Stimulated activated CD8-positive, alpha-beta memory T cell treated with anti-CD3 and anti-CD28 coated beads, Interleukin-4, amount 100 ng/mL, for 1 hour (primary cell): ENCODE data around the gene PWWP2B.

ENCODE experiments used
- DNase-seq, 2 donors: peaks; one replicate each; pipeline ENCODE4 v3.0.0-alpha.2; 2020; ENCODE audit warnings: low read depth in 2 of 2, low spot score in 1 of 2

PWWP2B gene

DNA sequence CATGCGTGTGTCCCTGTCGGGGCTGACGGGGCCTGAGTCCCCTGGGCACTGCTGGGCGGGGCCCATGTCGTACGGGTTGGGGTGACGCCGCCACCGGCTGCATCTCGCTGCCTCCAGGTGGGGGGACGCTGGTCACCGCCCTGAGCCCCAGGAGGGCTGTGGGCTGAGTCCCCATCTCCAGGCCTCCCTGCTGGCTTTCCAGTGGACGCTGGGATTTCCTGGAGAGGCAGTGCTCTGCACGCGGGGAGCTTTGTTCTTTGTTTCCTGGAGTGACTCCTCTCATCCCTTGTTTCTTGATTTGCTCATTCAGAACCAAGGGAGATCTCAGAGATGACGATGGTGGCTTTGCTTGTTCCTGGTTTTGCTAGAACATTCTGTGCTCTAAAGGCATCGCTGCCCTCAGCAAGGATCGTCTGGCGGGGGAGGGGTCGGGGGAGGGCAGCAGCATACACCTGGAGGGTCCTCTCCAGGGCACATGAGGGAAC lies 21.0 kb downstream of the PWWP2B start:
- DNase-seq, result no peak

DNA sequence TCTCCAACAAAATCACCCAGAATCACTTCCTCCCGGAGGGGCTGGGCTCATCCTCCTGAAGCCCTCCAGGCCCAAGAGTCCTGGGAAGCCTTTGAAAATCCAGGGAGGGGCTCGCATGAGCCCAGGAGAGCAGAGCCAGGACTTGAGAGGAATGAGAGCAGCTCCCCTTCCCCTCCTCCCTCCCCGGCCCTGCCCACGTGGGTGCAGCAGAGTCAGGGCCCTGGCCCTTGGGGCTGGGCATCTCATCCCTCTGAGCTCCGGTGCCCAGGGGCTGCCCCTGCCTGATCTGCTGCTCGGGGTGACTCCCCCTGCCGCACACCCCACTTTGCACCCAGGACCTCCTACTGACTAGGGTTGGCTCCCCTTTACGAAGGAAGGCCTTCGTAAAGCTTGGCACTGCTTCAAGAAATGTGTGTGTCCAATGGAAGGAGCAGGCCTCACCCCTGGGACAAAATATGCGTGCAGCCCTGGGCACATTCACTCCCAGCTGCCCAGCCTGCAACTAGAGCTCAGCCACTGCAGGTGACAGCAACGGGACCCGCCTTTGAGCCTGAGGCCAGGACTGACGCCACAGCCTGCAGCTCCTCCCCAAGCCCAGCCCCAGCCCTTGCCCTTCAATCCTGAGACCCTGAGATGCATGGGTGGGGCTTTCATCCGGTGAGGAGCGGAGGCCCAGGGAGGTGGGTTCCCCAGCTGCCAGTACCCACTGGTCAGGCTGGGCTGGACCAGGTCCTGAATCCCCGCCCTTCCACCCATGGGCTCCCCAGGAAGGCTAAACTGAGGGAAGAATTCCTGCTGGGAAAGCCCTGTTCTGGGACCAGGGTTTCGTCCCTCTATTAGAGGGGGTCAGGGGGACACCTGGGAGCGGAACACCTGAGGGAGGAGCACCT lies 21.8 kb downstream of the PWWP2B start:
- no peak for DNase-seq

DNA sequence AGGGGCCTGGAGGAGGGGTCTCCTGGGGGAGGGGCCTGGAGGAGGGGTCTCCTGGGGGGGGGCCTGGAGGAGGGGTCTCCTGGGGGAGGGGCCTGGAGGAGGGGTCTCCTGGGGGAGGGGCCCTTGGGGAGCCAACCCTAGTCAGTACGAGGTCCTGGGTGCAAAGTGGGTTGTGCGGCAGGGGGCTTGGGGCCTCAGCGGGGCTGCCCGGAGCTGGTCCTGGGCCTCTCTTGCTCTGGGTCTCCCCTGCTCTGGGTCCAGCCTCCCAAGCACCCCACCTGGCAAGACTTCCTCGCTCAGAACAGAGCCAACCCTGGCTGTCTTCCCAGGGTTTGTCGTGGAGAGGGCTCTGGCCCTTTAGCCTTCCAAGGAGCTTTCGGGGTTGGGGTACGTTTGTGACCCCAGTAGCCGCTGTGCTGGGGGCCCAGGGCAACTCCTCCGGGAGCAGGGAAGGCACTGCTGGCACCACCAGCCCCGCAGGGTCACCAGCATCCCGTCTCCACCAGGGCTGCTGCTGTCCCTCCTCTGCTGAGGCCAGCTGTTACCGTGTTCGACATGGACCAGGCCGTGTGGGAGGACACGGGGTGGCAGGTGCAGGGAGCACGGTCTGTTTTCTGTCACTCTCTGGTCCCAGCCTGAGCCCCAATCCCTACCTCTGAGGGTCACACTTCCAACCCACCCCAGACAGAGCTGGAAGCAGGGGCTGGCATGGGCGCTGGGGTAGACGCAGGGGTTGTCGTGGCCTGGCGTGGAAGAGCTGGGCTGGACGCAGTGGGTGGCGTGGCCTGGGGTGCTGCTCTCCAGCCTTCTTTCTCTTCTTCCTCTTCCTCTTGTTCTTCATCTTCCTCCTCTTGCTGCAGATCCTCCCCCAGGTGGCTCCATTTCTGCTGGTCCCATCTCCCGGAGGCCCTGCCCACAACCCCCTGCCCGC lies 22.8 kb downstream of the PWWP2B start:
- DNase-seq, result no peak

DNA sequence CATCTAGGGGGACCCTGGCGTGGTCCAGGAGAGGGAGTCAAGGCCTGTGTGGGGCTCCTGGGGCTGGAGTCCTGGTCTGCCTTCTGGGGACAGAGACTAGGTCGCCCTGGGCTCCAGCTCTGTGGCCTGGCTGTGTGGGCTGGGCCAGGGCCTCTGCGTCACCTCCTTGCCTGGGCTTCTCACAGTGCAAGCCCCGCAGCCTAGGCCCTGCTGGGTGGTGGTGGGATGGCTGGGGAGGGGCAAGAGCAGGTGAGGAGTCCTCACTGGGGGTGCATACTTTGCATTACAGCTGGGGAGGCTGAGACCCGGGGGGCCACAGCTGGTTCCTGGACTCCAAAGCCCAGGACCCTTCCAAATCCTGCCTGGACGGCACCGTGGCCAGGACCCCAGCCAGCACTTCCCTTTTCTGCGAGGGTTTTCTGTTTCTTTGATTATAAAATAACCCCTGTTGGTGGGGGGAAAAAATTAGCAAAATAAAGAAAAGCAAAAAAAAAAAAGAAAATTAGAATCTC lies 23.5 kb downstream of the PWWP2B start:
- no peak for DNase-seq

DNA sequence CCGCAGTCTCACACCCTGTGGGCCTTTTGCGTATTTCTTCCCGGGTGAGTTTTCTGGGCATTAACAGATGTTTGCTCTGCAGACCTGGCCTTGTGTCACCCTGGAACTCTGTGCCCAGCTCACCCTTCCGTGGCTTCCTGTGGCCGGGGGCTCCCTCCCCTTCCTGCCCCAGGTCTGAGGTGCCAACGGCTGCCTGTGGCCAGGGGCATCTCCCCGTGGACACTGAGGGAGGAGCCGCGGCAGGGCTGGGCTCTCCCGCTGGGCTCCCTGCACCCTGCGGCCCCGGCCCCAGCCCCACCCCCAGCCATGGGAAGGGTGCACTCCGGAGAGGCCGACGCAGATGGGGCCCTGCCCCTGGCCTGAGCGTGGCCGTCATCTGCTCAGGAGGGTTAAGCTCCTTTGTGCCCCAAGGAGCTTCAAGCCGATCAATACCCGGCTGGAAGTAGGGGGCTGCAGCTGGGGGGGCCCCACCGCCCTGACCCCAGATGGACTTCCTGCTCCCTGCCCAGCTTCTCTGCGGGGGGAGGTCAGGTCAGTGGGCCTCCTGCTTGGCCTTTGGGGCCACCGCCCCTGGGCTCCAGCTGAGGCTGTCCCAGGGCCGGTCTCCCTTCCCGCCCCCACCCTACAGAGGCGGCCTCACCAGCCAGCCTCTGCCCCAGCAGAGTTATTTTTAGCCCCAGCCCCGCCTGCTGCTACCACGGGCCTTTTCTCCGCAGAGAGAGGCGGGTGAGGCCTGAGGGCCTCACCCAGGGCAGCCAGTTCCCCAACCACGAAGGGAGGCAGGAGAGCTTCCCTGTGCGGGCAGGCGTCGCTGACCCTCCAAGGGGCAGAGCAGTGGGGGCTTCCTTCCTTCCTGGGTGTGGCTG lies 24.2 kb downstream of the PWWP2B start:
- no peak for DNase-seq

DNA sequence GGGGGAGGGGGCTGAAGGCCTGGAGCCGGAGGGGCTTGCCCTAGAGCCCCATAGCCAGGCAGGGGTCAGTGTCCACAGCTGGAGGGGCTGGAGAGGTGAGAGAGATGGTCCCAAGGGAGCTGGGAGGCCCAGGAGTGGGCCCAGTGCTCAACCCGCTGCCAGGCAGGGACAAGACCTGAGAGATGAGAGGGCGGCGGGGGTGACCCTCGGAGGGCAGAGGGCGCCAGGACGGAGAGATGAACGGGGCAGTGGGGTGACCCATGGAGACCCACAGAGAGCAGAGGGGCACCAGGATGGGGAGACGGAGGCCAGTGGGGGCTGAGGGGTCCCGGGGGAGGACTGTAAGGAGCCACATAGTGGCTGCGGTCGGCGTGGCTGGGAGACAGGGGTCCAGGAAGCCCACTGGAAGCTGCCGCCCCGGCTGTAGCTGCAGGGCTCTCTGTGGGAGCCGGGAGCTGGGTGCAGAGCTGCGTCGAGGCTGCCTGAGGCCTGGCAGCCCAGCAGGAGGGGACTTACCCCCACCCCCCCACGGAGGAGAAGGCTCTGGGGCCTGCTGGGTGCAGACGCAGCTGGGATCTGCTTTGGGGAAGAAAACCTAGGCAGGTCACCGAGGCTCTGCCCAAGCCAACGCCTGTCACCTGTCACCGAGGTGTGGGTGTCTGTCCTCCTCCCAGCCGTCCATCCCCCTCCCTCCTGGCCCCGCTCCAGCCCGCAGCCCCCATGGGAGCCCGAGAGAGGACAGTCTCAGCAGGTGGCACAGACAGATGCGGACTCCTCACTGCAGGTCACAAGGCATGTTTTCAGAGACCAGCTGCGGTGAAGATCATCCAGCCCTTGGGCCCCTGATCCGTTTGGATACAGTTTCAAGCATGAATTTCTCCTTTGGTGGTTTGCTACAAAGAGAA lies 25.1 kb downstream of the PWWP2B start:
- no peak for DNase-seq

DNA sequence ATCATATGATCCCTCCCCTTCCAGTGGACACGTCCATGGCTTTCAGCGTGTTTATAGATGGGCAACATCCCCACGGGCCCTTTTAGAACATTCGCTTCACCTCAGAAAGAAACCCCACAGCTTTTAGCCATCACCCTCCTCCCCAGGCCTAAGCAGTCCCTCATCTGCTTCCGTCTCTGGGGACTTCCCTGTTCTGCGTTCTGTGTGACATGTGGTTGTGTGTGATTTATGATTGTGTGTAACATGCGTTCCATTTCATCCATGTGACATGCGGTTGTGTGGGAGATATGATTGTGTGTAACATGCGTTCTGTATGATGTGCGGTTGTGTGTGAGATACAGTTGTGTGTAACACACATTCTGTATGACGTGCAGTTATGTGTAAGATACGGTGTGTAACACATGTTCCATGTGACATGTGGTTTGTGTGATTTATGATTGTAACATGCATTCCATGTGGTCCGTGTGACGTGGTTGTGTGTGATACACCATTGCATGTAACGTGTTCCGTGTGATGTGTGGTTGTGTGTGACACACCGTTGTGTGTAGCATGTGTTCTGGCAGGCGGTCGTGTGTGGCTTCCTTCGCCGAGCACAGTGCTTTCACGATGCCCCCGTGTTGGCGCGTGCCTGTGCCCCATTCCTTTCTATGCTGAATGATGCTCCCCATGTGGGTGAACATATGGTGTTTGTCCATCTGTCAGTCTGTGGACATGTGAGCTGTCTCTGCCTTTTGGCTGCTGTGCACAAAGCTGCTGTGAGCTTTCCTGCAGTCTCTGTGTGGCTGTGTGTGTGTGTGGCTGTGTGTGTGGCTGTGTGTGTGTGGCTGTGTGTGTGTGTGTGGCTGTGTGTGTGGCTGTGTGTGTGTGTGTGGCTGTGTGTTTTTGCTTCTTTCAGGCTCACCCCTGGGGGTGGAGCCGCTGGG lies 26.2 kb downstream of the PWWP2B start:
- no peak for DNase-seq

DNA sequence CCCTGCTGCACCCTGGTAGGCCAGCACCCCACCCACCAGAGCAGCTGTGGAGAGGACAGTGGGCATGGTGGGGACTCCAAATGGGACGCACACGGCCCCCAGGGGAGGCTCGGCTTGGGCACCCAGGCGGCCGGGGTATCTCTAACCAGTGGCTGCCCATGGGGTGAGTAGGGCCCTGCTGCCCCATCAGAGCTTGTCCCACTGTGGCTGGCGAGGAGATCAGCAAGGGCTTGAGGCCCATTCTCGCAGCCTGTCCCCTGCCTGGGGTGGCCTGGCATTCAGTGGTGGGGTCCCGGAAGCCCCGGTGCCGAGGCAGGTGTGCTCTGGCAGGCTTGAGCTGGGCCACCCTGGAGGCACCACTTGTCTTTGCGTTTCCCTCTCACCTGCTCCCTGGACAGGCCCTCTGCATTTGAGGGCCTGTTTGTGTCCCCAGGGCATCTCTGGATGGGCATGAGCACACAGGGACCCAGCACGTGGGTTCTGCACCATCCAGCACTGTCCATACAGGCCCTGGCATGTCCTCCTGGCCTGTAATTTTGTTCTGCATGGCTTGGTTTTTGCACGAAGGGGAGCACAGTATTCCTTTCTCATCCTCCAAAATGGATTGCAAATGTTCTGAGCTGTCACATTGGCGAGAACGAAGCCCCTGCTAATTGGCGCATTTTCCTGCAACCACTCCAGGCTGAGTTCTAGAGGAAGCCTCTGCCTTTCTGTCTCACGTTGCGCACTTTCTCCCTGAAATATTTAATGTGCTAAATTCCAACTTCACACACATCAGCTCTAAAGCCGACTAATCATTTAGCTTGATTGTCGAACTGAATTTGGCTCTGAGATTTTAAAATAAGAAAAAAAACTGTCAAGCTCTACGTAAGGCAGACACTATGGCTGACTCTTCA lies 27.2 kb downstream of the PWWP2B start:
- no peak for DNase-seq

DNA sequence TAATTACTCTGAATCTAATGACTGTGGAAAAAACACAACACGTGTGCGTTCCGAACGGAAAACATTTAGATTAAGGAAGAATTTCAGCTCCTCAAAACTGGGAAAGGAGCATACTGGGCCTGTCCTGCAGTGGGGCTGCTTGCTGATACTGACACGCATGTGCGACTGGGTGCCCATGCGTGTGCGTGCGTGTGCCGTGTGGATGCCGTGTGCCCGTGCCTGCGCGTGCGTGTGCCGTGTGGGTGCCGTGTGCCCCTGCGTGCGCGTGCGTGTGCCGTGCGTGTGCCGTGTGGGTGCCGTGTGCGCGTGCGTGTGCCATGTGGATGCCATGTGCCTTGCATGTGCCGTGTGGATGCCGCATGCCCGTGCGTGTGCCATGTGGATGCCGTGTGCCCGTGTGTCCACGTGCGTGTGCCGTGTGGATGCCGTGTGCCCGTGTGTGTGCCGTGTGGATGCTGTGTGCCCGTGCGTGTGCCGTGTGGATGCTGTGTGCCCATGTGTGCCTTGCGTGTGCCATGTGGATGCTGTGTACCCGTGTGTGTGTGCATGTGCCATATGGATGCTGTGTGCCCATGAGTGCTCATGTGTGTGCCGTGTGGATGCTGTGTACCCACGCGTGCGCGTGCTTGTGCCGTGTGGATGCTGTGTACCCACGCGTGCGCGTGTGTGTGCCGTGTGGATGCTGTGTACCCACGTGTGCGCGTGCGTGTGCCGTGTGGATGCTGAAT lies 28.2 kb downstream of the PWWP2B start:
- no peak for DNase-seq

DNA sequence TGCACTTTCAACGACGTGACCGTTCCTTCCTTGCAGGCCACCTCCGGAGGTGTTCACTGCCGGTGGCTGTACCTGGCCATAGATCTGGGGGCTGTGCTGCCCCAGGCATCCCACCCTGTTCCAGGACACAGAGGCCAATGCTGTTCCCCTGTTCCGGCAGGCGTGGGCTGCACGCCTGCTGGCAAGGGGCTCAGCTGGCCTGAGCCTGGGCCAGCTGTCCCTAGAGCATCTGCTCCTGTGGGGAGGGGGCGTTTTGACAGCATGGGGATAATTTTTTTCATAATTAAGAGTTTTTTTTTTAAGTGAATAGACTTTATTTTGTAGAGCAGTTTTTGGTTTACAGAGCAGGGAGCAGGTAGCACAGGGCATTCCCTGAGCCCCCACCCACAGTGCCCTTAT lies 28.8 kb downstream of the PWWP2B start:
- no peak for DNase-seq

DNA sequence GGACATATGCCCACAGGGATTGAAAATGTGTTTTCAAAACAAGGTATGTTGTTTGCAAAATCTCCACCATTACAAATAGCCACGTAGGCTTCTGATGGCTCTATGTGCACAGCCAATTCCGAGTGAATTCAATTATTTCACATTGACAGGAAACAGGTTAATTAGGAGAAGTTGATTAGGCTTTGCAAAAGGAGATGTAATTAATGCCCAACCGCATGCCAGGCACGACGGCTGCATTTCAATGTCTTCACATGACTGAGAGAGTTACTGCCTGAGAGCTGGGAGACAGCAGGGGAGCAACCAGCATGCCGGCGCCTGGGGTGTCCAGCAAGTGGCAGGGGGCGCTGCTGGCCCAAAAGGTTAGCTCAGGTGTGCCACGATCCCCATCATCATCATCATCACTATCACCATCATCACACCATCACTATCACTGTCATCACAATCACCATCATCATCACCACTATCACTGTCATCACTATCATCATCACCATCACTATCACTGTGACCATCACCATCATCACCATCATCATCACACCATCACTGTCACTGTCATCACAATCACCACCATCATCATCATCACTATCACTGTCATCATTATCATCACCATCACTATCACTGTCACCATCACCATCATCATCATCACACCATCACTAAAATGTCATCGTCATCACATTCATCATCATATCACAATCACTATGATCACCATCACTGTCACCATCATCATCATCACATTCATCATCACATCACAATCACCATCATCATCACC lies 30.2 kb downstream of the PWWP2B start:
- no peak for DNase-seq

DNA sequence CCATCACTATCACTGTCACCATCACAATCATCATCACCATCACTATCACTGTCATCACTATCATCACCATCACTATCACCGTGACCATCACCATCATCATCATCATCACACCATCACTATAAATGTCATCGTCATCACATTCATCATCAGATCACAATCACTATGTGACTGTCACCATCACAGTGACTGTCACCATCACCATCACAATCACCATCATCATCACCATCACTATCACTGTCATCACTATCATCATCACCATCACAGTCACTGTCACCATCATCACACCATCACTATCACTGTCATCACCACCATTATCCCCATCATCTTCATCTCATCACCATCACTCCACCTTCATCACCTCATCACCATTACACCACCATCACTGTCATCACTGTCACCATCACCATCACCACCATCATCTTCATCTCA lies 31.0 kb downstream of the PWWP2B start:
- no peak for DNase-seq

DNA sequence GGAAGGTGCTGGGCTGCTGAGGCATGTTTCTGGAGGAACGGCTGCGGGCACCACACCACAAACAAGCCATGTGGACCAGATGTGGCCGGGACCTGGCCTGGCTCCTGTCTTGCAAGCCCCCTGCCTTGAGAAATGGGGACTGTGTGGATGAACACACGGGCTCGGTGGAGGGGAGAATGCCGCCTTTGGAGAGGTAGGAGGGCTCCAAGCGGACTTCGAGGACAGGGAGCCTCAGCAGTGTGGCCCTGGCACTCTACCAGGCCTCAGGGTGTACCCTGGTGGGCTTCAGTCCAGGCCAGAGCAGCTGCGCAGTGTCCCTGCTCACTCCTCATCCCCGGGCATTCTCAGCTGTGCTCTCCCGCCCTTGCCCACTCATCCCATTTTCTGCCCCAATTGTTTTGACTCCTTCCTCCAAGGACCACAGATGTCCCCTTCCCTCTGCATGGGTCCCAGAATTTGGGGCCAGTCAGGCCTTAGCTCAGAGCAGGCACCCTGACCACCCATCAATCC lies 31.5 kb downstream of the PWWP2B start:
- no peak for DNase-seq

DNA sequence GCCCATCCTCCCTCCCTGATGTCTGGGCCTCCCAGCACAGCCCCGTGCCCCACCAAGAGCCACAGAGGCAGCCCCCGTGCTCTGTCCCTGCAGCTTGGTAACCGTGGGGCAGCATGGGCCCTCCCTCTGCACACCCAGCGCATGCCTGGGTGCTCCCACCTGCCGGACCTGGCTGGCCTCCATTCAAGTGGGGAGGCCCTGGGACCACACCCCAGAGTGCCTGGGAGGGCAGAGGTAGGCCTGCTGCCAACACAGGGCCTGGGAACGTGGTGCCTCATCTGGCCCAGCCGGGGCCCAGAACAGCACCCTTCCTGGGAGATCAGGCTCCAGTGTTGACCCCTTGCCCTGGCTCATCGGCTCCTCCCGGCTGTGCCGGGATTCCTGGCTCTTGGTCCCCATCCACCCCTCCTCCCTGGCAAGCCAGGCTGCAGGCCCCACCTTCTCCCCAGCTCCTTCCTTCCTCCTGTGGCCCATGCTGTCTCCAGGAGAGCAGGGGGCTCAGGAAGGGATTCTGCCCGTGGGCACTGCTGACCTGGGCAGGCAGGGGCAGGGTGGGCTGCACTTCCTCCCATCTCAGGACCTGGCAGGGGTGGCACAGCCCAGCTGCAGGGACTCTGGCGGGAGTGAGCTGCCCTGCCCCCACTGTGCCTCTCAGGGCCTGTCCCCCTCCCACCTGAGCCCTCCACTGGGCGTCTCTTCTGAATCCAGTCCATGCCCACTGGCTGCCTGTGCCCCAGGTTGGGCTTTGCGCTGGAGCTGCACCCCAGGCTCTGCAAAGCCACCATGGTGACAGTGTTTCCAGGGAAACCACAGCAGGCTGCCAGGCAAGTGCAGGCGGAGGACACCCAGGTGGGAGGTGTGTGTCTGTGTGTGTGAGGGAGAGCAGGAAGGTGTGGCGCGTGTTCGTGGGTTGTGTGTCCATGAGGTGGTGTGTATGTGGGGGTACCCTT lies 32.6 kb downstream of the PWWP2B start:
- DNase-seq, result no peak

DNA sequence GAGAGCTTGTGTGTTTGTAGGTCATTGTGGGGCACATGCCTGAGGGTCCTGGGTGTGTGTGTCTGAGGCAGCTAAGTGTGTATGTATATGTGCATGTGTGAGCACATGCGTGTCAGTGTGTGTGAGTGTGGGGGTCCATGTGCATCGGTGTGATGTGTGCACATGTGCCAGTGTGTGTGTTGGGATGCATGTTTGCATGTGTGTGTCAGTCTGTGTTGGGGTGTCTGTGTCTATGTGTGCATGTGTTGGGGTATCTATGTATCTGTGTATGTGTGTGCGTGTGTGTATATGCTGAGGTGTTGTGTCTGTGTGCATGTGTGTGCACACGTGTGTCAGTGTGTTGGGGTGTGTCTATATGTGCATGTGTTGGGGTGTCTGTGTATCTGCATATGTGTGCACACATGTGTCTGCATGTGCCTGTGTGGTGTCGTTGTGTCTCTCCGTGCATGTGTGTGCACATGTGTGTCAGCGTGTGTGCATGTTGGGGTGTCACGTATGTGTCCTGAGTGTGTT lies 33.3 kb downstream of the PWWP2B start:
- no peak for DNase-seq
